ENCODE measurements around the gene DUSP2.

DUSP2 gene

GRCh38 chr2:96097951-96098823, 47.1 kb downstream of the DUSP2 start:
- 73% methylated on average over 7 of the region's 7 CpGs for WGBS
- H3K9me3 ChIP-seq (ENCODE audit: control insufficient read depth, low read length) = no peaks in the 10 kb centered on the region
- no peaks in the 10 kb centered on the region for H3K36me3 ChIP-seq (ENCODE audit: control insufficient read depth in 1 of 2, insufficient read depth in 2 of 2, low read depth in 1 of 2, low read length in 2 of 2)
- H3K14ac ChIP-seq (ENCODE audit: low read length in 2 of 2) = no peak overlapping the region
- no peak overlapping the region for H3K18ac ChIP-seq (ENCODE audit: low read depth in 1 of 2, low read length in 2 of 2)
- H4K91ac ChIP-seq (ENCODE audit: low read length) = no peak overlapping the region
- H2BK15ac ChIP-seq (ENCODE audit: low read depth, poor library complexity, severe bottlenecking) = no peak overlapping the region
- H2AFZ ChIP-seq (ENCODE audit: low read depth, low read length) = no peak overlapping the region
- no peak overlapping the region for H3K23ac ChIP-seq (ENCODE audit: low read length in 2 of 2)
- no peak overlapping the region for H2BK5ac ChIP-seq (ENCODE audit: low read depth, low read length, poor library complexity, severe bottlenecking)
- H3K4me3 ChIP-seq (ENCODE audit: insufficient read depth in 1 of 2, low read depth in 1 of 2, low read length in 2 of 2) = no peak overlapping the region
- H3K27me3 ChIP-seq (ENCODE audit: control insufficient read depth in 1 of 2, insufficient read depth in 1 of 2, low read length in 2 of 2) = peaks cover 10 to 28% of the 10 kb centered on the region in 2 experiments
- no peak overlapping the region for H2BK120ac ChIP-seq (ENCODE audit: low read depth, low read length)
- H3K4me1 ChIP-seq (ENCODE audit: control insufficient read depth, insufficient read depth, low read depth, low read length) = no peaks in the 10 kb centered on the region
- DNase-seq = no peak
- H3K9ac ChIP-seq (ENCODE audit: low read length) = no peak overlapping the region
- H3K4me2 ChIP-seq (ENCODE audit: low read length, poor library complexity, severe bottlenecking) = no peak overlapping the region
- no peaks in the 10 kb centered on the region for H3K79me1 ChIP-seq (replicated peaks; ENCODE audit: low read length, poor library complexity, severe bottlenecking)
- no peak overlapping the region for H3K27ac ChIP-seq (ENCODE audit: low read length, poor library complexity, severe bottlenecking)
- H2AK5ac ChIP-seq (ENCODE audit: low read length, severe bottlenecking) = no peak overlapping the region
- H4K8ac ChIP-seq (ENCODE audit: low read length) = no peak overlapping the region
- no peak overlapping the region for H2BK12ac ChIP-seq (ENCODE audit: low read length in 2 of 2)
- H3K4ac ChIP-seq (ENCODE audit: low read depth in 1 of 2, low read length in 2 of 2) = peak overlapping the region in 1 of 2 experiments; percentile 7

GRCh38 chr2:96097441-96097840, 47.8 kb downstream of the DUSP2 start:
- H3K79me1 ChIP-seq (replicated peaks; ENCODE audit: low read length, poor library complexity, severe bottlenecking) = no peaks in the 10 kb centered on the region
- H3K27ac ChIP-seq (ENCODE audit: low read length, poor library complexity, severe bottlenecking) = no peak overlapping the region
- H3K14ac ChIP-seq (ENCODE audit: low read length in 2 of 2) = no peak overlapping the region
- H2BK12ac ChIP-seq (ENCODE audit: low read length in 2 of 2) = no peak overlapping the region
- H3K9ac ChIP-seq (ENCODE audit: low read length) = no peak overlapping the region
- H3K36me3 ChIP-seq (ENCODE audit: control insufficient read depth in 1 of 2, insufficient read depth in 2 of 2, low read depth in 1 of 2, low read length in 2 of 2) = no peaks in the 10 kb centered on the region
- no peak overlapping the region for H3K4me2 ChIP-seq (ENCODE audit: low read length, poor library complexity, severe bottlenecking)
- H2BK15ac ChIP-seq (ENCODE audit: low read depth, poor library complexity, severe bottlenecking) = no peak overlapping the region
- H3K4me3 ChIP-seq (ENCODE audit: insufficient read depth in 1 of 2, low read depth in 1 of 2, low read length in 2 of 2) = no peak overlapping the region
- H4K8ac ChIP-seq (ENCODE audit: low read length) = no peak overlapping the region
- no peak overlapping the region for H3K18ac ChIP-seq (ENCODE audit: low read depth in 1 of 2, low read length in 2 of 2)
- no peak overlapping the region for H2BK120ac ChIP-seq (ENCODE audit: low read depth, low read length)
- no peak overlapping the region for H2AFZ ChIP-seq (ENCODE audit: low read depth, low read length)
- H3K23ac ChIP-seq (ENCODE audit: low read length in 2 of 2) = no peak overlapping the region
- WGBS = 91% methylated on average over 3 of the region's 5 CpGs
- H3K4ac ChIP-seq (ENCODE audit: low read depth in 1 of 2, low read length in 2 of 2) = no peak overlapping the region
- no peak overlapping the region for H4K91ac ChIP-seq (ENCODE audit: low read length)
- peaks cover 14 to 33% of the 10 kb centered on the region in 2 experiments for H3K27me3 ChIP-seq (ENCODE audit: control insufficient read depth in 1 of 2, insufficient read depth in 1 of 2, low read length in 2 of 2)
- H3K9me3 ChIP-seq (ENCODE audit: control insufficient read depth, low read length) = no peaks in the 10 kb centered on the region
- H3K4me1 ChIP-seq (ENCODE audit: control insufficient read depth, insufficient read depth, low read depth, low read length) = no peaks in the 10 kb centered on the region
- no peak for DNase-seq
- no peak overlapping the region for H2BK5ac ChIP-seq (ENCODE audit: low read depth, low read length, poor library complexity, severe bottlenecking)
- H2AK5ac ChIP-seq (ENCODE audit: low read length, severe bottlenecking) = no peak overlapping the region

- Histone ChIP-seq H3K4ac (ENCODE audit: low read depth in 1 of 2, low read length in 2 of 2) (no peak overlapping the region), H2BK120ac (ENCODE audit: low read depth, low read length) (no peak overlapping the region), H3K14ac (ENCODE audit: low read length in 2 of 2) (no peak overlapping the region), H2AK5ac (ENCODE audit: low read length, severe bottlenecking) (no peak overlapping the region), H3K18ac (ENCODE audit: low read depth in 1 of 2, low read length in 2 of 2) (no peak overlapping the region), H2BK15ac (ENCODE audit: low read depth, poor library complexity, severe bottlenecking) (no peak overlapping the region), H3K36me3 (ENCODE audit: control insufficient read depth in 1 of 2, insufficient read depth in 2 of 2, low read depth in 1 of 2, low read length in 2 of 2) (no peaks in the 10 kb centered on the region), H2BK5ac (ENCODE audit: low read depth, low read length, poor library complexity, severe bottlenecking) (no peak overlapping the region), H3K9me3 (ENCODE audit: control insufficient read depth, low read length) (no peaks in the 10 kb centered on the region), H3K27ac (ENCODE audit: low read length, poor library complexity, severe bottlenecking) (no peak overlapping the region), H3K79me1 (replicated peaks; ENCODE audit: low read length, poor library complexity, severe bottlenecking) (no peaks in the 10 kb centered on the region), H3K4me2 (ENCODE audit: low read length, poor library complexity, severe bottlenecking) (no peak overlapping the region), H3K4me1 (ENCODE audit: control insufficient read depth, insufficient read depth, low read depth, low read length) (no peaks in the 10 kb centered on the region), H2AFZ (ENCODE audit: low read depth, low read length) (no peak overlapping the region), H2BK12ac (ENCODE audit: low read length in 2 of 2) (no peak overlapping the region), H3K9ac (ENCODE audit: low read length) (no peak overlapping the region), H4K91ac (ENCODE audit: low read length) (no peak overlapping the region), H3K27me3 (ENCODE audit: control insufficient read depth in 1 of 2, insufficient read depth in 1 of 2, low read length in 2 of 2) (peaks cover 27 to 47% of the 10 kb centered on the region in 2 experiments), H4K8ac (ENCODE audit: low read length) (no peak overlapping the region), H3K23ac (ENCODE audit: low read length in 2 of 2) (no peak overlapping the region), H3K4me3 (ENCODE audit: insufficient read depth in 1 of 2, low read depth in 1 of 2, low read length in 2 of 2) (no peak overlapping the region)
- no peak for DNase-seq
- 94% methylated on average over 7 of the region's 7 CpGs for WGBS
These were observed 50.1 kb downstream of the DUSP2 start for GRCh38 chr2:96095116-96095636.

GRCh38 chr2:96093528-96093927, 51.7 kb downstream of the DUSP2 start:
- Histone ChIP-seq H2BK15ac (ENCODE audit: low read depth, poor library complexity, severe bottlenecking) (no peak overlapping the region), H3K9ac (ENCODE audit: low read length) (no peak overlapping the region), H2BK120ac (ENCODE audit: low read depth, low read length) (no peak overlapping the region), H4K8ac (ENCODE audit: low read length) (no peak overlapping the region), H3K27me3 (ENCODE audit: control insufficient read depth in 1 of 2, insufficient read depth in 1 of 2, low read length in 2 of 2) (peaks cover 37 to 54% of the 10 kb centered on the region in 2 experiments), H3K23ac (ENCODE audit: low read length in 2 of 2) (no peak overlapping the region), H3K9me3 (ENCODE audit: control insufficient read depth, low read length) (no peaks in the 10 kb centered on the region), H3K14ac (ENCODE audit: low read length in 2 of 2) (no peak overlapping the region), H3K27ac (ENCODE audit: low read length, poor library complexity, severe bottlenecking) (no peak overlapping the region), H3K4me1 (ENCODE audit: control insufficient read depth, insufficient read depth, low read depth, low read length) (peaks cover 2% of the 10 kb centered on the region), H3K4me3 (ENCODE audit: insufficient read depth in 1 of 2, low read depth in 1 of 2, low read length in 2 of 2) (no peak overlapping the region), H3K18ac (ENCODE audit: low read depth in 1 of 2, low read length in 2 of 2) (no peak overlapping the region), H3K36me3 (ENCODE audit: control insufficient read depth in 1 of 2, insufficient read depth in 2 of 2, low read depth in 1 of 2, low read length in 2 of 2) (no peaks in the 10 kb centered on the region), H2BK5ac (ENCODE audit: low read depth, low read length, poor library complexity, severe bottlenecking) (no peak overlapping the region), H3K4me2 (ENCODE audit: low read length, poor library complexity, severe bottlenecking) (no peak overlapping the region), H3K79me1 (replicated peaks; ENCODE audit: low read length, poor library complexity, severe bottlenecking) (no peaks in the 10 kb centered on the region), H2AK5ac (ENCODE audit: low read length, severe bottlenecking) (no peak overlapping the region), H4K91ac (ENCODE audit: low read length) (no peak overlapping the region), H3K4ac (ENCODE audit: low read depth in 1 of 2, low read length in 2 of 2) (no peak overlapping the region), H2BK12ac (ENCODE audit: low read length in 2 of 2) (no peak overlapping the region), H2AFZ (ENCODE audit: low read depth, low read length) (no peak overlapping the region)
- WGBS = 86% methylated on average over 4 of the region's 4 CpGs
- no peak for DNase-seq

Measured in mesenchymal stem cell (in vitro differentiated cells and primary cell).